ENCODE results near the gene CHPT1.
A peak's percentile ranks its signal among the peaks of the same experiment; 100 is the strongest.
"Not testable (repeated sequence)": the region's sequence is repeated elsewhere in the genome, so short reads cannot be mapped to it uniquely, and the experiment has no call there.

CHPT1 gene

GRCh38 chr12:101670007-101670671, 27.3 kb upstream of the CHPT1 start:
- TF ChIP-seq JUND (IDR thresholded peaks at IDR 0.05; ENCODE audit: low read depth) = no peak
- in situ Hi-C loops (cut with HindIII; ENCODE audit: low pct_unique_long_range_greater_than_20kb, low sequenced_read_pairs) = no loop called here
- peak; percentile 21 to 65 for DNase-seq (ENCODE audit: low read depth in 1 of 2, low spot score in 1 of 2)

DNA sequence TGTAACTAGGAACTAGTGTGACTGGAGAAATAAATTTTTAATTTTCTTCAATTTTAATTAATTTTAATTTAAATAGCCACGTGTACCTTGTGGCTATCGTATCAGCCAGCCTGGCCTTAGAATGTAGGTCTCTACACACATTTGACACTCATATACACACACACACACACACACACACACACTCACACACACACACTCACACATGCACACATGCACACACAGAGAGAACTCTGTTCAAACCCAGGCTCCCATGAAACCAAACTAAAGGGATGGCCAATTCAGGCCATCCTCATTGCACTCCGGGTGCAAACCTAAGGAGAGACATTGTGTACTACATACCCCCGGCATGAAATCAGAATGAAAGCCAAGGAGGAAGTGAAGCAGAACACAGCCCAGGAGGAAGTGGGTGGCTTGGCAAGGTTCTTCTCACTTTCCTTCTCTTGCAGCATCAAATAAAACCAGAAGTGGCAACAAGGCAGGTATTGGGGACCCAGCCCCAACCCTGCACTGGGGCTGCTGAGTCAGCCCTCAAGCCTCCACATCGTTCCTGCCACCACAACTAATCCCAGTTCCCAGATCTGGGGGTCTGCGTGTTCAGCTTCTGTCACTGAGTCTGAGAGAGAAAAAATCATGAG, 26.2 kb upstream of the CHPT1 start:
- TF ChIP-seq JUND (IDR thresholded peaks at IDR 0.05; ENCODE audit: low read depth) = no peak
- peak in 1 of 2 experiments; percentile 17 for DNase-seq (ENCODE audit: low read depth in 1 of 2, low spot score in 1 of 2)
- in situ Hi-C loops (cut with HindIII; ENCODE audit: low pct_unique_long_range_greater_than_20kb, low sequenced_read_pairs) = no loop called here

GRCh38 chr12:101671833-101672232, 25.6 kb upstream of the CHPT1 start:
- DNase-seq (ENCODE audit: low read depth in 1 of 2, low spot score in 1 of 2) = no peak
- TF ChIP-seq JUND (IDR thresholded peaks at IDR 0.05; ENCODE audit: low read depth) = no peak
- in situ Hi-C loops (cut with HindIII; ENCODE audit: low pct_unique_long_range_greater_than_20kb, low sequenced_read_pairs) = no loop called here

GRCh38 chr12:101675555-101675954, 21.9 kb upstream of the CHPT1 start:
- no peak for DNase-seq (ENCODE audit: low read depth in 1 of 2, low spot score in 1 of 2)
- in situ Hi-C loops (cut with HindIII; ENCODE audit: low pct_unique_long_range_greater_than_20kb, low sequenced_read_pairs) = no loop called here
- TF ChIP-seq JUND (IDR thresholded peaks at IDR 0.05; ENCODE audit: low read depth) = no peak

GRCh38 chr12:101676497-101676896, 20.9 kb upstream of the CHPT1 start:
- DNase-seq (ENCODE audit: low read depth in 1 of 2, low spot score in 1 of 2); in situ Hi-C loops (cut with HindIII; ENCODE audit: low pct_unique_long_range_greater_than_20kb, low sequenced_read_pairs): not testable (repeated sequence)

- DNase-seq (ENCODE audit: low read depth in 1 of 2, low spot score in 1 of 2) = no peak
- no peak for TF ChIP-seq JUND (IDR thresholded peaks at IDR 0.05; ENCODE audit: low read depth)
- in situ Hi-C loops (cut with HindIII; ENCODE audit: low pct_unique_long_range_greater_than_20kb, low sequenced_read_pairs) = no loop called here
Measured at GRCh38 chr12:101678081-101678480, 19.4 kb upstream of the CHPT1 start.

DNA sequence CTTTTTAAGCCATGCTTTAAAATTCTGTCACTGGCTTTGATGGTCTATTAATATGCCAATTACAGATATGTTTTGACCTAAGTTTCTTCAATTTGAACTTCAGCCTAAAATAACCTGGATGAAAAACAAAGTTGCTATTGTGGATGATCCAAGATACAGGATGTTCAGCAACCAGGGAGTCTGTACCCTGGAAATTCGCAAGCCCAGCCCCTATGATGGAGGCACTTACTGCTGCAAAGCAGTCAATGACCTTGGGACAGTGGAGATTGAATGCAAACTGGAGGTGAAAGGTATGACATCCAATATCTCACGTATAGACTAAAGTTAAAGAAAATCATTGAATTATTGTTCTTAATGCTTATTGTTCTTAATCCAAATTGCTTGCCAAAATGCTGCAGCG, 17.2 kb upstream of the CHPT1 start:
- no peak for TF ChIP-seq JUND (IDR thresholded peaks at IDR 0.05; ENCODE audit: low read depth)
- DNase-seq (ENCODE audit: low read depth in 1 of 2, low spot score in 1 of 2) = no peak
- in situ Hi-C loops (cut with HindIII; ENCODE audit: low pct_unique_long_range_greater_than_20kb, low sequenced_read_pairs) = no loop called here

GRCh38 chr12:101680647-101681046, 16.8 kb upstream of the CHPT1 start:
- no peak for DNase-seq (ENCODE audit: low read depth in 1 of 2, low spot score in 1 of 2)
- in situ Hi-C loops (cut with HindIII; ENCODE audit: low pct_unique_long_range_greater_than_20kb, low sequenced_read_pairs) = no loop called here
- no peak for TF ChIP-seq JUND (IDR thresholded peaks at IDR 0.05; ENCODE audit: low read depth)

GRCh38 chr12:101681627-101682026, 15.8 kb upstream of the CHPT1 start:
- DNase-seq (ENCODE audit: low read depth in 1 of 2, low spot score in 1 of 2); in situ Hi-C loops (cut with HindIII; ENCODE audit: low pct_unique_long_range_greater_than_20kb, low sequenced_read_pairs): not testable (repeated sequence)

DNA sequence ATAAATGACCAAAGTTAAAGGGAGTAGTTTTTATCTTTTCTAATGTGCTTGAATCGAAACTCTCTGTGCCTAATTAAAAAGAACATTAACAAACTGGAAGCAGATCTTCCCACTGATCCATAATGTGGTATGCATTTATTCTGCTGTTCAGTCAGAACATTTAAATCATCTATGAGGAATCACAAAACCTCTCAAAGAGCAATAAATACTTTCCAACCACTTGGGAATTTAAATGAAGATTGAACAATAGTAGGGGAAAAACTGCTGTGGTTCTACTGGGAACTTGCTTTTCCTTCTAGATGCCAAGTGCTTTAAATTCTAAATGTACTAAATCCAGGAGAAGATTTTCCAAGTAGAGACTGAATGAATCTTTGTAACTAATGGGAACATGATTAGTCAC, 12.3 kb upstream of the CHPT1 start:
- no peak for TF ChIP-seq JUND (IDR thresholded peaks at IDR 0.05; ENCODE audit: low read depth)
- no peak for DNase-seq (ENCODE audit: low read depth in 1 of 2, low spot score in 1 of 2)
- in situ Hi-C loops (cut with HindIII; ENCODE audit: low pct_unique_long_range_greater_than_20kb, low sequenced_read_pairs) = no loop called here

GRCh38 chr12:101686176-101686575, 11.3 kb upstream of the CHPT1 start:
- DNase-seq (ENCODE audit: low read depth in 1 of 2, low spot score in 1 of 2) = no peak
- no peak for TF ChIP-seq JUND (IDR thresholded peaks at IDR 0.05; ENCODE audit: low read depth)
- in situ Hi-C loops (cut with HindIII; ENCODE audit: low pct_unique_long_range_greater_than_20kb, low sequenced_read_pairs) = no loop called here

GRCh38 chr12:101690544-101691098, 6.8 kb upstream of the CHPT1 start:
- TF ChIP-seq JUND (IDR thresholded peaks at IDR 0.05; ENCODE audit: low read depth) = no peak
- in situ Hi-C loops (cut with HindIII; ENCODE audit: low pct_unique_long_range_greater_than_20kb, low sequenced_read_pairs) = no loop called here
- DNase-seq (ENCODE audit: low read depth in 1 of 2, low spot score in 1 of 2) = no peak

GRCh38 chr12:101691503-101692096, 5.8 kb upstream of the CHPT1 start:
- in situ Hi-C loops (cut with HindIII; ENCODE audit: low pct_unique_long_range_greater_than_20kb, low sequenced_read_pairs) = no loop called here
- DNase-seq (ENCODE audit: low read depth in 1 of 2, low spot score in 1 of 2) = no peak
- no peak for TF ChIP-seq JUND (IDR thresholded peaks at IDR 0.05; ENCODE audit: low read depth)
